ENCODE data around the gene PARD3B.

PARD3B gene

GRCh38 chr2:205053827-205054410, 508.6 kb downstream of the PARD3B start:
- H3K4me3 ChIP-seq (ENCODE audit: low read depth, low read length): no peak overlapping the region
- TF ChIP-seq CTCF (IDR thresholded peaks at IDR 0.05; ENCODE audit: insufficient read depth, low read depth, low read length, missing control alignments): no peak
- no peak for DNase-seq (ENCODE audit: low read depth)

- no peak for DNase-seq (ENCODE audit: low read depth)
- TF ChIP-seq CTCF (IDR thresholded peaks at IDR 0.05; ENCODE audit: insufficient read depth, low read depth, low read length, missing control alignments): no peak
Observed at GRCh38 chr2:205054789-205055188, 509.5 kb downstream of the PARD3B start.

GRCh38 chr2:205055251-205055650, 510.0 kb downstream of the PARD3B start:
- DNase-seq (ENCODE audit: low read depth): no peak
- H3K4me3 ChIP-seq (ENCODE audit: low read depth, low read length): no peak overlapping the region
- TF ChIP-seq CTCF (IDR thresholded peaks at IDR 0.05; ENCODE audit: insufficient read depth, low read depth, low read length, missing control alignments): no peak

More at GRCh38 chr2:205054789-205055188, 509.5 kb downstream of the PARD3B start:
- no peak overlapping the region for H3K4me3 ChIP-seq (ENCODE audit: low read depth, low read length)

GRCh38 chr2:205056151-205056561, 510.9 kb downstream of the PARD3B start:
- no peak for DNase-seq (ENCODE audit: low read depth)
- no peak for TF ChIP-seq CTCF (IDR thresholded peaks at IDR 0.05; ENCODE audit: insufficient read depth, low read depth, low read length, missing control alignments)
- no peak overlapping the region for H3K4me3 ChIP-seq (ENCODE audit: low read depth, low read length)

- DNase-seq (ENCODE audit: low read depth): no peak
- no peak overlapping the region for H3K4me3 ChIP-seq (ENCODE audit: low read depth, low read length)
- no peak for TF ChIP-seq CTCF (IDR thresholded peaks at IDR 0.05; ENCODE audit: insufficient read depth, low read depth, low read length, missing control alignments)
Observed at GRCh38 chr2:205058409-205058808, 513.1 kb downstream of the PARD3B start.

- DNase-seq (ENCODE audit: low read depth): no peak
- TF ChIP-seq CTCF (IDR thresholded peaks at IDR 0.05; ENCODE audit: insufficient read depth, low read depth, low read length, missing control alignments): no peak
- no peak overlapping the region for H3K4me3 ChIP-seq (ENCODE audit: low read depth, low read length)
Observed at GRCh38 chr2:205060269-205060668, 515.0 kb downstream of the PARD3B start.

- no peak overlapping the region for H3K4me3 ChIP-seq (ENCODE audit: low read depth, low read length)
- TF ChIP-seq CTCF (IDR thresholded peaks at IDR 0.05; ENCODE audit: insufficient read depth, low read depth, low read length, missing control alignments): no peak
- DNase-seq (ENCODE audit: low read depth): no peak
Observed at GRCh38 chr2:205066081-205066480, 520.8 kb downstream of the PARD3B start.

Data from GM12865 (cell line).